Suprapubic skin (tissue), 4 donors: ENCODE results near the gene PLXNC1.

ENCODE experiments used
- POLR2A ChIP-seq, 2 donors: fragments of 450-650 bp; IDR thresholded peaks; one replicate each; pipeline ENCODE4 v1.6.1; 2017; ENCODE audit warnings: antibody characterized with exemption in 2 of 2, mild to moderate bottlenecking in 2 of 2, moderate library complexity in 2 of 2
- POLR2AphosphoS5 ChIP-seq, 3 donors: sonication (generic); formaldehyde crosslinking; IDR thresholded peaks; one replicate each; pipeline ENCODE4 v1.6.1; 2017; ENCODE audit warnings: antibody characterized with exemption in 3 of 3

DNA sequence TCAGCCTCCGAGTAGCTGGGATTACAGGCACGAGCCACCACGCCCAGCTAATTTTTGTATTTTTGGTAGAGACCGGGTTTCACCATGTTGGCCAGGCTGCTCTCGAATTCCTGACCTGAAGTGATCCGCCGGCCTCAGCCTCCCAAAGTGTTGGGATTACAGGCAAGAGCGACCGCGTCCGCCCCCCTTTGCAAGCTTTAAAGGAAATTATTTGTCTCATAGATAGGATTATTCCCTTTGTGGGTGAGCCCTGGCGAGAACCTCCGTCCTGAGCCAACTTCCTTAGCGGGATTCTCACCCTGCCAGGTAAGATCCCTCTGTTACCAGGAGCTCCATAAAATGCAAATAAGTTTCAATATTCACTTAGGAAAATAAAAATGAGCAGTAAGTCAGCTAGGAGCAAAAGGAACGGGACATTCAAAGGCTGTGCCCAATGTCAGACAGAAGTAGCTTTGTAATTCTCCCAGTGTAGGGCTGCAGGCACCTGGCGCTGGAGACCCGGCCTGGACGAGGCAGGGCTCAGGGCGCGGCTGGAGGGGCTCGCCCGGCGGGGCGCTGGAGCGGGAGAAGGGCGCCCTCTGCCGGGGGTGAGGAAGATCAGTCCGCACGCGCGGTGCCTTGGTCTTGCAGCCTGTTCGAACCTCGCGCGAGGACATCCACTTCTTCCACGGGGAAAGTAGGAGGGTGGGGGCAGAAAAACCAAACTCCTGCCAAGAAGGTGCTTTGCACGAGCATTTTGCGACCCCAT is 47.2 kb upstream of the PLXNC1 start:
- TF ChIP-seq POLR2A (IDR thresholded peaks at IDR 0.05) (no peak), POLR2AphosphoS5 (IDR thresholded peaks at IDR 0.05) (peak in 1 of 3 donors; percentile 49)
